Measurements from ENCODE around the gene CHRNA10. TPM values are rescaled to one million over a fixed set of nuclear protein-coding genes. Genes with fewer than 3 reads are reported as not detected.
A peak's percentile ranks its signal among the peaks of the same experiment; 100 is the strongest.

The CHRNA10 gene
- total RNA-seq, 1 experiment from 2014 or later: 6.8 TPM

GRCh38 chr11:3641191-3641590, 30.0 kb downstream of the CHRNA10 start:
- TF ChIP-seq REST (IDR thresholded peaks at IDR 0.05; ENCODE audit: insufficient read depth in 1 of 2, low read depth in 2 of 2, low read length in 1 of 2): no peak
- TF ChIP-seq TCF7L2 (IDR thresholded peaks at IDR 0.05; ENCODE audit: low read depth, low read length): no peak
- no peak for TF ChIP-seq POLR2AphosphoS5 (IDR thresholded peaks at IDR 0.05; ENCODE audit: low read depth, low read length)
- no peak for TF ChIP-seq SIN3A (IDR thresholded peaks at IDR 0.05; ENCODE audit: borderline replicate concordance, insufficient read depth, low read depth, low read length)
- TF ChIP-seq CTCF (IDR thresholded peaks at IDR 0.05): no peak
- Histone ChIP-seq H3K27ac (ENCODE audit: low read length) (no peak overlapping the region), H3K9me3 (ENCODE audit: control insufficient read depth, insufficient read depth, low read depth, low read length) (no peaks in the 10 kb centered on the region), H3K36me3 (ENCODE audit: control insufficient read depth, insufficient read depth, low read length) (no peaks in the 10 kb centered on the region), H3K4me1 (ENCODE audit: control insufficient read depth, insufficient read depth, low read length) (peaks cover 11% of the 10 kb centered on the region; the same call in 1 of the 2 replicates), H3K27me3 (ENCODE audit: control insufficient read depth, insufficient read depth, low read length) (peaks cover 6% of the 10 kb centered on the region; the same call in 1 of the 2 replicates), H3K4me3 (ENCODE audit: low read depth in 2 of 2, low read length in 2 of 2) (peak overlapping the region in 1 of 2 experiments; percentile 50; a peak in 2 of 4 replicates)
- ChIA-PET CTCF (no interaction called here), POLR2A (no interaction called here)
- intact Hi-C loops (cut with micrococcal nuclease; ENCODE audit: unreplicated experiment) (no loop called here), in situ Hi-C loops (cut with HindIII; ENCODE audit: low pct_unique_long_range_greater_than_20kb, low sequenced_read_pairs) (no loop called here)
- ATAC-seq (no peak), DNase-seq (ENCODE audit: low read depth, low spot score) (no peak)
- BruUV-seq (replicated peaks): no TSS peak

GRCh38 chr11:3639841-3640240, 31.3 kb downstream of the CHRNA10 start:
- Histone ChIP-seq H3K27ac (ENCODE audit: low read length) (no peak overlapping the region), H3K4me3 (ENCODE audit: low read depth in 2 of 2, low read length in 2 of 2) (no peak overlapping the region), H3K9me3 (ENCODE audit: control insufficient read depth, insufficient read depth, low read depth, low read length) (no peaks in the 10 kb centered on the region), H3K36me3 (ENCODE audit: control insufficient read depth, insufficient read depth, low read length) (no peaks in the 10 kb centered on the region), H3K27me3 (ENCODE audit: control insufficient read depth, insufficient read depth, low read length) (peaks cover 6% of the 10 kb centered on the region; the same call in 1 of the 2 replicates), H3K4me1 (ENCODE audit: control insufficient read depth, insufficient read depth, low read length) (peaks cover 11% of the 10 kb centered on the region; the same call in 1 of the 2 replicates)
- TF ChIP-seq CTCF (IDR thresholded peaks at IDR 0.05) (no peak), REST (IDR thresholded peaks at IDR 0.05; ENCODE audit: insufficient read depth in 1 of 2, low read depth in 2 of 2, low read length in 1 of 2) (no peak), POLR2AphosphoS5 (IDR thresholded peaks at IDR 0.05; ENCODE audit: low read depth, low read length) (no peak), SIN3A (IDR thresholded peaks at IDR 0.05; ENCODE audit: borderline replicate concordance, insufficient read depth, low read depth, low read length) (no peak), TCF7L2 (IDR thresholded peaks at IDR 0.05; ENCODE audit: low read depth, low read length) (no peak)
- intact Hi-C loops (cut with micrococcal nuclease; ENCODE audit: unreplicated experiment) (no loop called here), in situ Hi-C loops (cut with HindIII; ENCODE audit: low pct_unique_long_range_greater_than_20kb, low sequenced_read_pairs) (no loop called here)
- BruUV-seq (replicated peaks): no TSS peak
- ChIA-PET CTCF (no interaction called here), POLR2A (no interaction called here)
- no peak for DNase-seq (ENCODE audit: low read depth, low spot score)
- ATAC-seq: no peak

All from Panc1 (cell line).